Activated gamma-delta T cell (primary cell): ENCODE measurements around the gene CAMK1D.

ENCODE experiments used
- DNase-seq: peaks from one replicate; lab custom pipeline; 2025; lab: John Stamatoyannopoulos, UW

Gene CAMK1D

DNA sequence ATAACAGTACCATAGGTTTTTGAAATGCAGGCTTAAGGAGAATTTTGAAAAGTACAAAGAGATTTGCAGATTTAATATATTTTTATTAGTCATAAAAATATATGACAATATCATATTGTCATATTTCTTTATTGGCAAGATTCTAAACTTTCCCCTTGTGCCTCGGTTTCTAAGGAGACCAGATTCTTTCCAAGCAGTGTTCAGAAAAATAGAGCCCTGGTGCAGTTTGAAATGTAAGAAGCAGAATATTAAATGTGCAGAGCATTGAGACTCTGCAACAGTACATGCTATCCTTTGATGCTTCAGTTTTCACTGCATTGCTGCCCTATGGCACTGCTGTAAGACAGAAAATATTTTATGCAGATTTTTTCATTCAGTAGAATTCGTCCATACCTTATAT is 408.9 kb downstream of the CAMK1D start:
- no peak for DNase-seq

DNA sequence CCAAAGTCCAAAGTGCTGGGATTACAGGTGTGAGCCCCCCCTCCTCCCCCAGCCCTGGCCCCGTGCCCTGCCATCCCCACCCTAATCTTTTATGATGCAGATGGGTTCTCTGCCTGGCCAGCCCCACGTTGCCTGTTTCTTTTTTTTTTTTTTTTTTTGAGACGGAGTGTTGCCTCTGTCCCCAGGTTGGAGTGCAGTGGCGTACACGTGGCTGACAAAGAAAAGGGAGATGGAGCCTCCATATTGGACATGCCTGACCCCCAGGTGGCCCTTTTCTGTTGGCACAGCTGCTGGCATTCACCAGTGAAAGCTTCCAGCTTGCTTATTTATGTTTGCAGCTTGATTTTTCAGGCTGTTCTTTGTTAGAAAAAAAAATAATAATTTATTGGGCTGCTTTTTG is 416.9 kb downstream of the CAMK1D start:
- no peak for DNase-seq

DNA sequence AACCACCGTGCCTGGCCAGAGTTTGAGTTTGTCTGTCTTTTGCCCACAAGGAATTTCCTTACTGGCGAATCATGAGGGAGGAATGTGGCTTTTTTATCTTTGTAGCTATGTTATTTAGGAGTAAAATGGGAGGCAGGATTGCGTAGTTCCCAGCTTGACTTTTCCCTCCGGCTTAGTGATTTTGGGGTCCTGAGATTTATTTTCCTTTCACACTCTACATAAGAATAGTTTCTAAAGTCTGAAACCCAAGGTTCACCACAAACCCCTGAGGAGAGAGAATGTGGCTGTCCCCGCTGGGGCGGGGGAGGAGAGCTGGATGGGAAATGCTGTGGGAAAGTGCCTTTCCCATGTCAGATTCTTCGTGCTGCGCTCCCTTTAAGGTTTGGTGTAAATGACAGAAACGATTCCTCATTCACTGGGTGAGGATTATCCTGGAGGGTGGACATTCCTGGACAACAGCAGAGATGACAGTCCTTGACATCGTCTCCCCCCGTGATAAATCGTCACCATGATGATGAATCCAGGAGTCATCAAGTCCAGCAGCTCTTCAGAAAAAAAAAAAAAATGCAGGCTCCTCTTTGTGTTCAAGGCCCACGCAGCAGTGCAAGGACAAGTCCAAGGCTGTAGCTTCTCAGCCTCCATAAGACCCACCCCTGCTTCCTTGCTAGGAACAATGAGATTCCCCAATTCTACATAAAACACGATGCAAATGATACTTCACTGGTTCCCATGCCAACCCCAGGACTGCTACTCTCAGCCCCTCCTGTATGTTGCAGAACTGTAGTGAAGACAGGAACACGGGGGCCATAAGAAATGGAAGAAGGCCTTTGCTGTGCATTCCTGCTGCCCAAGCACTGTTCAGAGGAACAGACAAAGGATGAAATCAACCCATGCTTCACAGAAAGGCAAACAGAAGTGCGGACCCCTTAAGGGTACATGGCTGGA is 419.1 kb downstream of the CAMK1D start:
- no peak for DNase-seq

DNA sequence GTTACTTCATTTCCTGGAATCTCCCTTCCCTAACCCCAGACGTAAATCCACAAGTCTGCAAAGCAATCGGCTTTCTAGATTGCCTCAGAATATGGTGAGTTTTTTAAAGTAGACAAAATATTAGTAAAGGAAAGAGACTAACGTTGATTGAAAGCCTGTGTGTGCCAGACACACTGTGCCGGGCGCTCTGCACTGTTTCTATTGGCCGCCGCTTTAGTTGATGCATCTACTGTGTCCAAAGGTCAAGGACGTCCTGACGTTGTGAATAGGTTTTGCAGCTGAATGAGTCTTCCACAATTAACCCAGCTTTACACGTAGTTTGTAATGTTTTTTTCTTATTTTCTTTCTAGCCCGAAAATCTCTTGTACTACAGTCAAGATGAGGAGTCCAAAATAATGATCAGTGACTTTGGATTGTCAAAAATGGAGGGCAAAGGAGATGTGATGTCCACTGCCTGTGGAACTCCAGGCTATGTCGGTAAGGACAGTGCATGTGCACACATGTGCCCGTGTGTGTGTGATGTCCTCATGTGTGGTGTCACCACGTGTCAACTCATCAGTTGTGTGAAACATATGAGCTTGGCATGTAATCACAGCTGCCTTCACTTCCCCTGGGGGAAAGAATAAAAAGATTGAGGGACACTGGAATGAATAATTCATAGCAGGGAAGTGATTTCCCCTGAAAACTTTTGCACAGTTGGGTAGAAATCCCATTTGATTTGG is 420.1 kb downstream of the CAMK1D start:
- DNase-seq, result no peak

DNA sequence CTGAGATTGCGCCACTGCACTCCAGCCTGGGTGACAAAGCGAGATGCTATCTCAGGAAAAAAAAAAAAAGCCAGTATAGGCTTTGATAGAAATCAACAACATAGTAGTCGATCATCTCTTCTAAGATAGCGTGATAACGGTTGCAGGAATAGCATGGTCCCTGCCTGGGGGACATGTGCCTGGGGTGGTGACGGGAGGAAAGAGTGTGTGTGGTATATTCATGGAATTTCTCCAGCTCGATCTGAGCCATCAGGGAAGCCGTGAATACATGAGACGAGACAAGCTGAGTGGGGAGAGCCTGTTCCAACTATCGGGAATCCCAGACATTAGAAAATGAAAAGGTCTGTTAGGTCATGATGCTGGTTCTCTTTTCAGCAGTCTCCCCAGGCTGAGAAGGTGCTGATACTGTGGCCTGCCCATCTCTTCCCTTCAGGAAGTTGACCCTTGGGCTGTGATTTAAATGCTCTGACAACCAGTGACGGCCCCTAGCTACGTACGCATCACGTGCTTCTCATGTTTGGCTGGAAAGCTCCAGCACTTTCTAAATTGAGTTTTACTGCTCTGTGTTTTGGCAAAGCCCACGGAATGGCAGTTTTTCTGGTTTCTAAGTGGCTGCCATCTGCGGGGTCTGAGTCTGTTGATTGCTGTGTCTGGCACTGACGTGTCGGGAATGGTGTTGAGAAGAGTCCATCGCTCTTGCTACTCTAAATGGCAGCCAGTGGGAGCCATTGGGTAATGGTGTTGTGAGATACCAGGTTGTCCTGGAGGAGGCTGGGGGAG is 422.8 kb downstream of the CAMK1D start:
- no peak for DNase-seq

DNA sequence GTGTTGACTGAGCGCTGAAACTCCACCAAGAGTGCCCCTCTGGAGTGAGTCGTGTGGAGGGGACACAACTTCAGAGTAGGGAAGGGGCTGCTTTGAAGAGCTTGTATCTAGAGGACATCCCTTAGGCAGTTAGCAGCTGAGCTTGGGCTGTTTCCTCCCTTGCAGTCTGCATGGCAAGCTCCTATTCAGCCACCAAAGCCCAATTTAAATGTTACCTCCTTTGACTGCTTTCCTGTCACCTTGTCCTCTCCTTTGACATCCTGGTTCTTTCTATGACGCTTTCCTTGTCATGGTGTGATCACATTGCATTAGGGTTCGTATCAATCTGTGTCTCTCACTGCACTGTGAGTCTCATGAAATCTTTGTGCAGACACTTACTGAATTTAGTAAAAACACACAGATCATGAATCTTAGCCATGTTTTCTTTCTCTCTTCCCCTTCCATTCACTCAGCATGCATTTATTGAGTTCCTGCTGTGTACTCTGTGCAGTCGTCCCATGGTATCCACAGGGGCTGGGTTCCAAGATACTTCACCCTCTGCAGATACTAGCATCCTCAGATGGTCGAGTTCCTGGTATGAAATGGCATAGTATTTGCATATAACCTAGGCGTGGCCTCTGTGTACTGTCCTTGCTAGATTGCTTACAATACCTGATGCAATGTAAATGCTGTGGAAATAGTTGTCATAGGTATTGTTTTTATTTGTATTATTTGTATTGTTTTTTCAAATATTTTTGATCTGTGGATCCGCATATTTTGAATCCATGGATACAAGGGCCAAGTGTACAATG is 423.6 kb downstream of the CAMK1D start:
- no peak for DNase-seq

DNA sequence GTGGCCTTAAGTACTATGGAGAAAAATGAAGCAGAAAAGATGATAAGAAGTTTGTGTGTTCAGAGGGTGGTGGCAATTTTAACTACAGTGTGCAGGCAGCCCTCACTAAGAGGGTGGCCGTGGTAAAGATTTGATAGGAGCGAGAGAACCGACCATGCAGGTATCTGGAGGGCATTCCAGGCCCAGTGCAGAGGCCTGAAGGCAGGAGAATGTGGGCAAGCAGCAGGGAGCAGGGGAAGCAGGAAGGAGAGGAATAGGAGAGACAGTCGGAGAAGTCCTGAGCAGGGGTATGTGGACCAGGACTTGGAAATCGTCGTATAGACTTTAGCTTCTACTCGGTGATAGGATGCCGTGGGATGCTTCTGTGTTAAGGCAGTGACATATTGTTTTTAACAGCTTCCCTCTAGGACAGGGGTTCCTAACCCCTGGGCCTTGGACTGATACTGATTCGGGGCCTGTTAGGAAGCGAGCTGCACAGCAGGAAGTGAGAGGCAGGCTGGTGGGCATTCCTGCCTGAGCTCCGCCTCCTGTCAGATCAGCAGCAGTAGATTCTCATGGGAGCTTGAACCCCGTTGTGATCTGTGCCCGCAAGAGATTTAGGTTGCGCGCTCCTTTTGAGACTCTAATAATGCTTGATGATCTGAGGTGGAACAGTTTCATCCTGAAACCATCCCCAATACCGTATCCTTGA is 425.0 kb downstream of the CAMK1D start:
- DNase-seq, result no peak

DNA sequence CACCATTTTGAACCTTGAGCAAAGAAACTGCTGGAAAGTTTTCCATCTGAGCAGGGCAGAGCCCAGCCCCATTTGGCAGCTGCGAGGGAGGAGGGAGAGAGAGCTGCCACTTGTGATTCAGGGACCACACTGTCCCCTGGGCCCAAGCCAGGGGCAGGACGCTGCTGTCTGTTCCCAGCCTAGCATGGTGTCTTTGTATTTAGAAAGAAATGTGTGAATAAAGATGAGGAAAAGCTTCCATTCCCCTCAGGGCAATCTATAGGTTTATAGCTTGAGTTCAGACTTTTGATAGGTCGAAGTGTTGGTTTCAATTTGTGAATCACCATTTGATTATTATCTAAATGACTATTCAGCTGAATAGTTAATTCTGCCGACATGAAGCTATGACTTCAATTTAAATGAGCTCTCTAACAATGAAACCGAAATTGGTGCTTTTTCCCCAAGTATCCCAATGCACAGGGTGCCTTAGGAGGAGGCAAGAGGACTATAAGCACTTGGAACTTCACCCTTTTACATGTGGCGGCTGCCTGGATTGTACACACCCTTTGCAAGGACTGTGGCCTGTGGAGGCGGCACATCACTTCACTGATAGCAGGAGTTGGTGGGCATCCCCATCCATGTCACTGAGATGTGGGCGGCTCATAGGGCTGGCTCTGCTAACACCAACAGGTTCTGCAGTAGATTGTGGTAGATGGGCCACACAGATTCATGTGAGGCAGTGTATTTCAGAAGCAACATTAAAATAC is 428.7 kb downstream of the CAMK1D start:
- DNase-seq, result no peak

DNA sequence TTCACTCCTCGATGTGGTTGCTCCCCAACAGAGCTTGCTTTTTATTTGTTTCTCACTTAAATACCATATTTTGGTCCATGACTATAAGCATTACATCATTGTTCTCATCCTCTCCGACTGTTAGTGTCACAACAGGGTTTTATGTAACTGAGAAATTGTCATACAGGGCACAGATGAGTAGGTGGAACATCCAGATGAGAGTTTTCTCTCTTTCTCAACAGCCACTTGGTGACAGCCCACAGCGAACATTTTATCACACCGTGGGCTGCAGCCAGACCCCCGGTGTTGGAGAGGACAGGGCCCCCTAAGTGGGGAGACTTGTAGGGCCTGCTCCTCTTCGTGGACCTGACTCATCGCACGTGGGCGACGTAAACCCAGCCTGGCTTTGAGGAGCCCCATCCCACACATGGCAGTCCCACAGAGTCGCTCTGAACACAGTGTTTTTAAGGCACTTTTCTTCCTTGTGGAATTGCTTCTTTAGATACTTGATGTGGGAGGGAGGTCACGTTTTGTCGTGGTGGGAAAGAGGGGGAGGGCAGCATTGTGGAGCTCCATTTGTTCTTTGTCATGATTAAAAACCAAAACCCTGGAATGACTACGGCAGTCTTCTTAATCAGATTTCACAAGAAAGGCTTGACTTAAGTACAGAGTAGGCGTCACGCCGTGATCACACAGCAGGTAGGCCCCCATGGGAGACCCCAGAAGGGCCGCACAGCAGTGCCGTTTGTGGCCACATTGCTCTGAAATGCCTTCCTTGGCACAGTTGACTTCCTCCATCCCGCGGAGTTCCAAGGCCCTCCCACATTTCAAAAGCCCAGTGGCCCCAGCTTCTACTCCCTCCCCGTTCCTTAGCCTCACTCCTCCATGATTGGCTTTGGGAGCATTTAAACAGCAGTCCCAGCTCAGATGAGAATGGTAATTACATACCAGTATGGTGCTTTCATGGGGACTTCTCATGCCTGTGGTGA is 431.6 kb downstream of the CAMK1D start:
- no peak for DNase-seq

DNA sequence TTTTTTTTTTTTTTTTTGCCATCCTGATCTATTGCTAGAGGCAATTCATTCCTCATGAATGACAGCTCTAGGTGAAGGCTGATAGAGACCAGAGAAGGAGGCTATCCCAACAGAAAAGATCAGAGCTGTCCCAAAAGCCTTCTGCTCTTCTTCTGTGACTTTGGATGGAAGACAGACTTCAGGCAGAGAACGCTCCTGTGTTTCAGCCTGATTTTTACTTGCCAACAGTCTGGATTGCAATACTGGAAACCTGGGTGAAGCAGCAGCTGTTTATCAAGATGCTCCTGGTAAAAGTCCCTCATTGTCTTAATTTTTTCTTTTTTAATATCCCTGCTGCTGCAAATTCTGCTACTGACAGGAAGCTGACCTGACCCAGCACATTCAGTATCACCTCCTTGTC is 432.6 kb downstream of the CAMK1D start:
- no peak for DNase-seq

DNA sequence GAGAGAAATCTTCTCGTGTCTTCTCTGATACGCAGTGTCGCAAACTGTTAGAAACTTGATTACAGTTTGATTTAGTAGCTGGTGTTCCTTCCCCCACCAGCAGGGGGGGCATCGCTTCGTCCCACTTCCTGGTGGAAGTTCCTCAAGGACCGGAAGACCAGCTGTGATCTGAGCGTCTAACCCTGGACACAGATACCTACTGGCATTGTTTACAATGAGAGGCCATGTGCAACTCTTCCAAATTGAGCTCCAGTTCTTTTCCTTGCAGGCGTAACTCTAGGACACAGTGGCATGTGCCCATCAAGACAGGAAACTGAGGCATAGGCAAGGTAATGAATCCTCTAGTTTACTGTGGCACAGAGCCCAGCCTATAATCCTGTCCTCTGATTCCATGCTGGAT is 433.2 kb downstream of the CAMK1D start:
- no peak for DNase-seq

DNA sequence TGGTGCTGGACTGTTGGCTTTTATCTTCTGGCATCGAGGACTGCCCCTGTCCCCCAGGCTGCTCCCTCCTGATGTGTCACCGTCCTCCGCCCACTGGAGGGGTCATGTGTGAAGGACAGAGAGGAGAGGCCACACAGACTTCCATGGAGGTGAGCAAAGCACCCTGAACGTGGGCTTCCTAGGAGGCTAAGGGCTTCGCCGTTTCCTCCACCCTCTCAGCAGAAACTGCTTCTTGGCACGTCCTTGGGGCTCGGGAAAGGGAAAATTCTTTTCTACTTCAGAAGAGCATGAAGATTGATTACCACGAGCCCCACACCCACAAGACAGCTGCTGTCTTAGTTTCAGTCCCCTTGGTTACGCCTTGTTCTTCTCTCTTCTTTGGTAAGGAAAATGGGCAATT is 433.9 kb downstream of the CAMK1D start:
- no peak for DNase-seq

DNA sequence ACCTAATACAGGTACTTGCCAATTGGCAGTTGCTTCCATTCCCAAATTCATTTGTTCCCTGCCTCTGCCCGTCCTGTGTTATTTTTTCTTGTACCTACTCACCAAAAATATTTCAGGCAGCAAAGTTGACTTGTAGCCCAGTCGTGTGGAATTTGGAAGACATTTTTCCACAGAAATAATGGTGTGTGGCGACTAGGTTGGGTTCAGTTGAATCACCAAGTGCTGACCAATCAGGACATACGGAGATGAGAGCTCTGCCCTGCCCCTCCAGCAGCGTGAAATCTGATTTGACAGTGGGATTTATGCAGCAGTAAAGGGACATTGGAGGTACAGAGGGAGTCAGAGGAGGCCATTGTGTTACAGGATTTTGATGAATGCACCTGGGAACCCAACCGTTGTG is 435.3 kb downstream of the CAMK1D start:
- no peak for DNase-seq

DNA sequence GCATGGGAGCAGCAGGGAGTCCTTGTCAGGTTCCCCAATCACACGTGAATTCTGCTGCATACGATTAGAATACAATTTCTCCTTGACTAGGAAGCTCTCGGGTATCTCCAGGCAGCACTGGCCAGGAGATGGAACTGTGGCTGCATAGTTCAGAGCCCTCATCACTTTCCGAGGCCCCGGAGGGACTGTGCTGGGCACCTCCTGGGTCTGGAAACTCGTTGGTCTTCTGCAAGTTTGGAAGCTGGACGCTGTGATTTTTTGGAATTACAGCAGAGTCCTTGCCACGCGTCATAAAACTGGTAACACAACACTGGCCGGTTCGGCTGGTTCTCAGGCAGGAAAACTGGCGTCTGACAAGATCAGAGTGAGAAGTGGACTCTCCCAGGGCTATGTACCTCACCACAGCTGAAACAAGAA is 436.1 kb downstream of the CAMK1D start:
- no peak for DNase-seq

DNA sequence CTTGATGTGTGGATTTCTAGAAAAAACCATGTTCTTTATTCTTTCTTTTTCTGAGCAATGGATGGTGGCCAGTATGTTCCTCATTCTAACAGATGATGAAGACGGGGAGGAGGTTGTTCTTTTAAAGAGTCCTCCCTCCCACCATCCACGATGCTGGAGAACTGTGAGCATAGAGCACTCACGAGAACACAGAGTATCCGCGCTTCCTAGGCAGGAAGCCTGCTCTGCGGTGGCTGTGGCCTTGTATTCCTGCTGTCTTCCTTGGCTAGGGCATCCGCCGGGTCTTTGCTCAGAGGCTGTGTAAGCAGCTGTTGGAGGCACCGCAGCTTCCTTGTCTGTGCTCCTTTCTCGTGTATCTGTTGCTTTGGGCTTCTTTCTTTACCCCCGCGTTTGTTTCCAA is 437.9 kb downstream of the CAMK1D start:
- DNase-seq, result no peak

DNA sequence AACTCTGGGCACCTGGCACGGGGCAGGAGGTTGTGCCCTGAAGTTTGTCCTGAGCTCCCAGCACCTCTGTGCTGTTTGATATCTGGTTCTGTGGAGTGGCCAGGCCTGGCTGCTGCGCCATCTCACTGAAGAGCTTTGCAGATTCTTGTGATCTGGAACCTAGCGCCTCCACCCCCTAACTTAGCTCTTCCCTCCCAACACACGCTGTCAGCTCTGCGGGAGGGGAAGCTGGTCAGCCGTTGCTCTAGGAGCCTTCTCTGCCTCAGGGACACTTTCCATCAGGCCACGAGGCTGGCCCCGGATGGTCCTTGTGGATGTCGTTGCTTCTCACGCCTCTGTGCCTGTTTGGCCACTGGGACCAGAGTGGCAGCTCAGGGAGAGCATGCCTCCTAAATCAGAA is 438.9 kb downstream of the CAMK1D start:
- no peak for DNase-seq

DNA sequence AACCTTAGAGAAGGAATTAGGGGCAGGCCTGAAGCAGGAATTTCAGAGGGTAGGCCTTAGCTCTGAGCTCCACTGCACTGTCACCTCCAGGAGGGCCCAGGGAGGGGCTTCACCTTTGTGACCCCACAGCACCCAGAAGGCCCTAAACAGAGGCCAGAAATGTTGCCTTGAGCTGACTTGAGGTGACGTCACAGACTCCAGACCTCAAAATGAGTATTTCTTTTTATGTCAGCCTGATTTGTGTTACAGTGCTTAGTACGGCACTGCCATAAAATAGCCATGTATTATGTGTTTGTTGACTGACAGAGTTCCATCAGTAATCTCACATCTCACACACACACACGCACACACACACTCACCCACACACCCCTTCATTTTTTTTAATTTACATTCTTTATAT is 440.9 kb downstream of the CAMK1D start:
- no peak for DNase-seq

DNA sequence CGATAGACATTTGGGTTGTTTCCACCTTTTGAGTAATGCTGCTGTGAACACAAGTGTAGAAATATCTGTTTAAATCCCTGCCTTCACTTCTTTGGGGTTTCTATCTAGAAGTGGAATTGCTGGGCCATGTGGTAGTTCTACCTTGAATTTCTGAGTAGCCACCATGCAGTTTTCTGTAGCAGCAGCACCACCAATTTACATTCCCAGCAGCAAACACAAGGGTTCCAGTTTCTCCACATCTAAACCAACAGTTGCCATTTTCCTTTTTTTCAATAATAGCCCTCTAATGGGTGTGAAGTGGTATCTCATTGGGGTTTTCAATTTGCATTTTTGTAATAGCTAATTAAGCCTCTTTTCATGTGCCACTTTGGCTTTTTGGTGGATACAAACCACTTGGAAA is 442.4 kb downstream of the CAMK1D start:
- no peak for DNase-seq

DNA sequence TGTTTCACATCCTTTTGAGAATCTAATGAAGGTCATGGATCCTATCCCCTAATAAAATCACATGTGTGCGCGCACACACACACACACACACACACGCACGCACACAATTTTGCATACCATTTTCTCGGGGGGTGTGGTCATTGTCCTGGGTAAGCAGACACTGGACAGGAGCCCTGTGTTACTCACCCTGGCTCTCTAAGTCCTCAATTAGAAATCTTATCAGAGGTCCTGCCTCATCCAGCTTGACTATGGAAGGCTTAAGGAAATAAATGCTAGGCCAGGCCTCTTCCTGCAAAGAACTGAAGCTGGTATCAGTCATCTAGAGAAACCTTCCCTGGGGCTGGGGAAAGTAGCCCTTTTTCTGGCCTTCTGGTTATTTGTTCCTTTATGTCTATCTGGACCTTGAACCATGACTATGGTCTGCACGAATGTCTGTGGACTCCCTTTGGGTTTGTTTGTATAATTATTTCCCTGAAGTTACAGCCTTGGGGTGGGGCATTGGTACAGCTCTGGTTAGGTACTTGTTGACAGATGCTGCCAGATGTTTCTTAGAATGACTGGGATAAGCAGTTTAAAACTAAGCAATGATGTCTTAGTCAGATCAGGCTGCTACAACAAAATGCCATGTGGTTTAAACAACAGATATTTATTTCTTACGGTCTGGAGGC is 443.7 kb downstream of the CAMK1D start:
- DNase-seq, result no peak
